Natural killer cell (primary cell): ENCODE measurements around the gene ABCC4. TPM values are rescaled to one million over a fixed set of nuclear protein-coding genes. Genes with fewer than 3 reads are reported as not detected.
A peak's percentile ranks its signal among the peaks of the same experiment; 100 is the strongest.
"Not testable (repeated sequence)": the region's sequence is repeated elsewhere in the genome, so short reads cannot be mapped to it uniquely, and the experiment has no call there.

ENCODE experiments used
- ATAC-seq, 3 donors: fragments of 150-1000 bp in 2 of 3; fragments of 200-7000 bp in 1 of 3; cut with Tn5 transposase; 1 replicate in 1 of 3; 2 replicates in 2 of 3; pipeline ENCODE4 v1.10.0; 2021; ENCODE audit warnings: mild to moderate bottlenecking in 2 of 3, moderate library complexity in 2 of 3
- DNase-seq, 2 donors: peaks; one replicate each; pipeline versions ENCODE4 v3.0.0 to v3.0.0-alpha.2; 2013 to 2021; ENCODE audit warnings: mixed read lengths in 1 of 2
- H3K27ac ChIP-seq: one replicate; pipeline ENCODE4 v1.5.1; 2013; ENCODE audit warnings: mild to moderate bottlenecking, low read length
- H3K27me3 ChIP-seq: one replicate; pipeline ENCODE4 v1.6.1; 2013; ENCODE audit warnings: low read length; ENCODE audit not compliant: control insufficient read depth, insufficient read depth
- H3K36me3 ChIP-seq: one replicate; pipeline ENCODE4 v1.6.1; 2013; ENCODE audit warnings: low read length; ENCODE audit not compliant: control insufficient read depth, insufficient read depth
- H3K4me1 ChIP-seq: one replicate; pipeline ENCODE4 v1.6.1; 2013; ENCODE audit warnings: low read length; ENCODE audit not compliant: control insufficient read depth, insufficient read depth
- H3K4me3 ChIP-seq: one replicate; pipeline ENCODE4 v1.5.1; 2013; ENCODE audit warnings: low read length
- H3K9me3 ChIP-seq: one replicate; pipeline ENCODE4 v1.6.1; 2013; ENCODE audit warnings: low read length; ENCODE audit not compliant: control insufficient read depth, insufficient read depth
- H3K27ac Mint-ChIP-seq, 2 donors: one replicate each; pipeline ENCODE4 v1.8.0; 2022; ENCODE audit warnings: mild to moderate bottlenecking in 2 of 2, mixed read lengths in 2 of 2, moderate library complexity in 1 of 2
- H3K27me3 Mint-ChIP-seq, 2 donors: one replicate each; pipeline ENCODE4 v1.8.0; 2022; ENCODE audit warnings: low read depth in 2 of 2, mixed read lengths in 2 of 2
- H3K36me3 Mint-ChIP-seq: one replicate; pipeline ENCODE4 v1.8.0; 2022; ENCODE audit warnings: mixed read lengths
- H3K4me1 Mint-ChIP-seq, 2 donors: one replicate each; pipeline ENCODE4 v1.8.0; 2022; ENCODE audit warnings: mixed read lengths in 2 of 2
- H3K4me3 Mint-ChIP-seq: one replicate; pipeline ENCODE4 v1.8.0; 2022; ENCODE audit warnings: mild to moderate bottlenecking, moderate library complexity, mixed read lengths
- H3K9me3 Mint-ChIP-seq, 2 donors: one replicate each; pipeline ENCODE4 v1.8.0; 2022; ENCODE audit warnings: mixed read lengths in 2 of 2
- WGBS: methylation state at CpG from one replicate; pipeline ENCODE4 v1.1.7; 2013; ENCODE audit warnings: missing lambda C conversion rate; ENCODE audit not compliant: insufficient coverage; 5-methylcytosine and 5-hydroxymethylcytosine counted together
- intact Hi-C: fragments of 100-400 bp; cut with micrococcal nuclease; formaldehyde crosslinking; loops from one replicate; pipeline ENCODE4 v1.14.2; 2022
- total RNA-seq, 4 donors: library from RNA; stranded (reverse); fragments of 120-200 nt in 1 of 4; gene quantifications; one replicate each; pipeline versions ENCODE4 v1.2.3 to v1.2.4, GENCODE V29; 2013 to 2022
- TF ChIP-seq, protein P1 (sequence below): fragments of 200-600 bp; IDR thresholded peaks from one replicate; pipeline ENCODE4 v1.8.0; 2022; ENCODE audit warnings: antibody characterized with exemption

Gene ABCC4
- total RNA-seq, 3 donors from 2014 or later (not counting 1 experiment from before 2014, with no cell fraction given) = 4.8 to 10.3 (median 6.5) TPM

DNA sequence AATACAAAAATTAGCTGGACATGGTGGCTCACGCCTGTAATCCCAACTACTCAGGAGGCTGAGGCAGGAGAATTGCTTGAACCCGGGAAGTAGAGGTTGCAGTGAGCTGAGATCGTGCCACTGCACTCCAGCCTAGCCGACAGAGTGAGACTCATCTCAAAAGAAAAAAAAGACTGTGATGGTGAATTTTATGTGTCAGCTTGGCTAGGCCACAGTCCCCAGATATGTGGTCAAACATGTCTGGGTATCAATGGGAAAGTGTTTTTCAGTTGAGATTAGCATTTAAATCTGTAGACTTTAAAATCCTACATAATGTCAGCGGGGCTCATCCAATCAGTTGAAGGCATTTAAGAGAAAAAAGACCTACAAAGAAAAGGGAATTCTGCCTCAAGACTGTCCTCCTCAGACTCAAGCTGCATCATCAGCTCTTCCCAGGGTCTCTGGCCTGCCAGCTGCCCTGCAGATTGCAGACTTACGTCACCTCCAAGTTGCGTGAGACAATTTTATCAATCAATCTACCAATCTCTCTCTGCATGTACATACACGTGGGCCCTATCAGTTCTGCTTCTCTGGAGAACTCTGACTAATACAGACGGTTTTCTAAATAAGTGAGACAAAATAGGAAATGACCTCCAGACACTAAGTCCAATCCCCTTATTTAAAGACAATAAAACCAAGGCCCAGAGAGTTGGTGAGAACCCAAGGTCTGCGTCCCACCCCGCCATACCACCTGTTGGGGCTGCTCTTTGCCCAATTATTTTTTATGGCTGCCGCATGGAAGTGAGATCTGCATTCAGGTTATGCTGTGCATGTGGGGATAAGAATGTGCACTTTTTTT is 99.2 kb downstream of the ABCC4 start:
- Histone ChIP-seq H3K36me3 (peaks cover 2% of the 10 kb centered on the region), H3K27me3 (no peaks in the 10 kb centered on the region)
- 83% methylated on average over 11 of the region's 12 CpGs for WGBS

GRCh38 chr13:95200386-95200957 is 100.8 kb downstream of the ABCC4 start:
- DNase-seq, H3K27me3 ChIP-seq, H3K27me3 Mint-ChIP-seq, H3K4me3 Mint-ChIP-seq, ATAC-seq, H3K36me3 ChIP-seq, H3K4me1 Mint-ChIP-seq, H3K27ac ChIP-seq, H3K4me3 ChIP-seq, H3K9me3 ChIP-seq, H3K9me3 Mint-ChIP-seq, H3K4me1 ChIP-seq, H3K27ac Mint-ChIP-seq, intact Hi-C loops, H3K36me3 Mint-ChIP-seq: not testable (repeated sequence)
- WGBS = 96% methylated on average over 12 of the region's 13 CpGs

More for the DNA sequence above, 99.2 kb downstream of the ABCC4 start:
- DNase-seq (no peak), ATAC-seq (peak in 1 of 3 donors; percentile 69)
- TF ChIP-seq, protein P1, sequence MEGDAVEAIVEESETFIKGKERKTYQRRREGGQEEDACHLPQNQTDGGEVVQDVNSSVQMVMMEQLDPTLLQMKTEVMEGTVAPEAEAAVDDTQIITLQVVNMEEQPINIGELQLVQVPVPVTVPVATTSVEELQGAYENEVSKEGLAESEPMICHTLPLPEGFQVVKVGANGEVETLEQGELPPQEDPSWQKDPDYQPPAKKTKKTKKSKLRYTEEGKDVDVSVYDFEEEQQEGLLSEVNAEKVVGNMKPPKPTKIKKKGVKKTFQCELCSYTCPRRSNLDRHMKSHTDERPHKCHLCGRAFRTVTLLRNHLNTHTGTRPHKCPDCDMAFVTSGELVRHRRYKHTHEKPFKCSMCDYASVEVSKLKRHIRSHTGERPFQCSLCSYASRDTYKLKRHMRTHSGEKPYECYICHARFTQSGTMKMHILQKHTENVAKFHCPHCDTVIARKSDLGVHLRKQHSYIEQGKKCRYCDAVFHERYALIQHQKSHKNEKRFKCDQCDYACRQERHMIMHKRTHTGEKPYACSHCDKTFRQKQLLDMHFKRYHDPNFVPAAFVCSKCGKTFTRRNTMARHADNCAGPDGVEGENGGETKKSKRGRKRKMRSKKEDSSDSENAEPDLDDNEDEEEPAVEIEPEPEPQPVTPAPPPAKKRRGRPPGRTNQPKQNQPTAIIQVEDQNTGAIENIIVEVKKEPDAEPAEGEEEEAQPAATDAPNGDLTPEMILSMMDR = no peak
- no peaks in the 10 kb centered on the region for H3K27me3 Mint-ChIP-seq
- H3K9me3 Mint-ChIP-seq = no peaks in the 10 kb centered on the region
- Histone ChIP-seq H3K9me3 (no peaks in the 10 kb centered on the region), H3K27ac (no peak overlapping the region), H3K4me3 (no peak overlapping the region), H3K4me1 (no peaks in the 10 kb centered on the region)
- no peak overlapping the region for H3K27ac Mint-ChIP-seq
- H3K4me3 Mint-ChIP-seq = no peak overlapping the region
- H3K36me3 Mint-ChIP-seq = no peaks in the 10 kb centered on the region
- H3K4me1 Mint-ChIP-seq = no peaks in the 10 kb centered on the region
- intact Hi-C loops = no loop called here

DNA sequence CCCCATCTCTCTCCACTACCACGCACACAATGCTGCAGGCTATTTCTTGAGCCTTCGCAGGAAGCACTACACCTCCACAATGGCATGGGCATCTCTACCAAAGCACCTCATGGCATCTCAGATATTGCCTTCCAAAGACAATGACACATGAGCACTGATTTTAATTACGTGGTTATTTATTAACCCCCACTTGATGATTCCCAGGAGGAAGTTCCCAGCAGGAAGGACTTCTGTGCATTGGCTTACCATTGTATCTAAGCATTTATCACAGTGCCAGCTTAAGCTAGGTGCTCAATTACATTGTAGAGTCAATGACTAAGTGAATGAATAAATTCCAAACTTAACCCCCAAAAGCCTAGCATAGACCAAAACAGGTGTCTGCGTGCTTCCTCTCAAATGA is 101.4 kb downstream of the ABCC4 start:
- H3K36me3 Mint-ChIP-seq = no peaks in the 10 kb centered on the region
- ATAC-seq = no peak

GRCh38 chr13:95198606-95199005 is 102.6 kb downstream of the ABCC4 start:
- not testable (repeated sequence) for H3K27ac ChIP-seq, ATAC-seq

More for the DNA sequence above, 101.4 kb downstream of the ABCC4 start:
- intact Hi-C loops = no loop called here
- no peaks in the 10 kb centered on the region for H3K36me3 ChIP-seq
- no peak overlapping the region for H3K27ac ChIP-seq
- H3K4me1 ChIP-seq = no peaks in the 10 kb centered on the region
- no peak overlapping the region for H3K4me3 Mint-ChIP-seq
- H3K9me3 Mint-ChIP-seq = no peaks in the 10 kb centered on the region
- no peak overlapping the region for H3K4me3 ChIP-seq
- WGBS = 97% methylated on average over 4 of the region's 4 CpGs
- no peaks in the 10 kb centered on the region for H3K9me3 ChIP-seq
- TF ChIP-seq, protein P1 = no peak
- H3K27me3 Mint-ChIP-seq = no peaks in the 10 kb centered on the region
- DNase-seq = no peak
- H3K27ac Mint-ChIP-seq = no peak overlapping the region
- no peaks in the 10 kb centered on the region for H3K27me3 ChIP-seq
- H3K4me1 Mint-ChIP-seq = no peaks in the 10 kb centered on the region

More at GRCh38 chr13:95198606-95199005, 102.6 kb downstream of the ABCC4 start:
- H3K27me3 ChIP-seq, H3K27ac Mint-ChIP-seq, H3K36me3 ChIP-seq, intact Hi-C loops, H3K27me3 Mint-ChIP-seq, H3K4me3 Mint-ChIP-seq, H3K4me1 Mint-ChIP-seq, H3K36me3 Mint-ChIP-seq, H3K9me3 ChIP-seq, DNase-seq, H3K4me3 ChIP-seq, H3K4me1 ChIP-seq, H3K9me3 Mint-ChIP-seq: not testable (repeated sequence)
- WGBS = 83% methylated on average over 1 of the region's 2 CpGs
